Calu3 (cell line): ENCODE results near the gene CACNA1H. TPM values are rescaled to one million over a fixed set of nuclear protein-coding genes. Genes with fewer than 3 reads are reported as not detected.

Source experiments
- BruUV-seq: library from RNA; stranded (reverse); fragments of 400-500 nt; replicated peaks from 2 replicates; lab custom pipeline; 2021; lab: Mats Ljungman, UMichigan
- CTCF ChIA-PET: fragments of 300-600 bp; sonication (Branson Sonifier 250); formaldehyde crosslinking; loops from one replicate; lab custom pipeline; 2022; ENCODE audit warnings: antibody characterized with exemption; lab: Charles Lee
- DNase-seq: peaks from one replicate; pipeline ENCODE4 v3.0.0; 2022
- H3K27ac Mint-ChIP-seq: one replicate; pipeline ENCODE4 v1.8.0; 2022; ENCODE audit warnings: mixed read lengths; ENCODE audit not compliant: unreplicated experiment
- H3K27me3 Mint-ChIP-seq: one replicate; pipeline ENCODE4 v1.8.0; 2022; ENCODE audit warnings: mixed read lengths; ENCODE audit not compliant: unreplicated experiment
- H3K36me3 Mint-ChIP-seq: one replicate; pipeline ENCODE4 v1.8.0; 2022; ENCODE audit warnings: mild to moderate bottlenecking, moderate library complexity, mixed read lengths; ENCODE audit not compliant: insufficient read depth, unreplicated experiment
- H3K4me1 Mint-ChIP-seq: one replicate; pipeline ENCODE4 v1.8.0; 2022; ENCODE audit warnings: mild to moderate bottlenecking, low read depth, mixed read lengths; ENCODE audit not compliant: unreplicated experiment
- H3K4me3 Mint-ChIP-seq: one replicate; pipeline ENCODE4 v1.8.0; 2022; ENCODE audit warnings: mild to moderate bottlenecking, low read depth, moderate library complexity, mixed read lengths; ENCODE audit not compliant: unreplicated experiment
- H3K9me3 Mint-ChIP-seq: one replicate; pipeline ENCODE4 v1.8.0; 2022; ENCODE audit warnings: low read depth, mixed read lengths; ENCODE audit not compliant: unreplicated experiment
- CTCF ChIP-seq: fragments of 200-600 bp; IDR thresholded peaks from one replicate; pipeline ENCODE4 v1.8.0; 2022; ENCODE audit warnings: antibody characterized with exemption; ENCODE audit not compliant: unreplicated experiment
- intact Hi-C: fragments of 100-400 bp; cut with micrococcal nuclease; formaldehyde crosslinking; loops from one replicate; pipeline ENCODE4 v1.10.0; 2022; ENCODE audit not compliant: unreplicated experiment
- total RNA-seq: library from RNA; stranded (reverse); gene quantifications from 2 replicates; pipeline ENCODE4 v1.2.3, GENCODE V29; 2022

CACNA1H gene
- total RNA-seq, 1 experiment from 2014 or later: not detected

GRCh38 chr16:1172651-1173050 is 19.7 kb downstream of the CACNA1H start:
- TF ChIP-seq CTCF: no peak
- DNase-seq: no peak
- no TSS peak for BruUV-seq
- Mint-ChIP-seq H3K4me3 (no peak overlapping the region), H3K27me3 (peaks cover 87% of the 10 kb centered on the region), H3K36me3 (no peaks in the 10 kb centered on the region), H3K4me1 (peaks cover 8% of the 10 kb centered on the region), H3K27ac (no peak overlapping the region), H3K9me3 (no peaks in the 10 kb centered on the region)
- CTCF ChIA-PET: interaction anchor here (0.5 kb wide), 1 partner anchor 62 kb away, joined by 3 read pairs; no protein-coding TSS in a partner anchor
- intact Hi-C loops: no loop called here

- Mint-ChIP-seq H3K9me3 (no peaks in the 10 kb centered on the region), H3K27ac (no peak overlapping the region), H3K4me1 (peaks cover 8% of the 10 kb centered on the region), H3K4me3 (no peak overlapping the region), H3K36me3 (no peaks in the 10 kb centered on the region), H3K27me3 (peaks cover 88% of the 10 kb centered on the region)
- CTCF ChIA-PET: interaction anchor here (0.5 to 0.8 kb wide), 3 partner anchors 10 to 334 kb away, joined by 3 to 4 read pairs (median 3); no protein-coding TSS in a partner anchor
- TF ChIP-seq CTCF: no peak
- no peak for DNase-seq
- no TSS peak for BruUV-seq
- intact Hi-C loops: no loop called here
Observed at GRCh38 chr16:1173788-1174451, 21.0 kb downstream of the CACNA1H start.

GRCh38 chr16:1174477-1175357 is 21.8 kb downstream of the CACNA1H start:
- Mint-ChIP-seq H3K36me3 (no peaks in the 10 kb centered on the region), H3K27me3 (peaks cover 89% of the 10 kb centered on the region), H3K27ac (no peak overlapping the region), H3K4me1 (peaks cover 8% of the 10 kb centered on the region), H3K9me3 (no peaks in the 10 kb centered on the region), H3K4me3 (no peak overlapping the region)
- intact Hi-C loops: no loop called here
- no peak for TF ChIP-seq CTCF
- BruUV-seq: no TSS peak
- DNase-seq: peak; percentile 59
- CTCF ChIA-PET: interaction anchor here (0.7 to 0.8 kb wide), 3 partner anchors 11 to 40 kb away, joined by 3 to 4 read pairs (median 3); no protein-coding TSS in a partner anchor

GRCh38 chr16:1175566-1176279 is 22.8 kb downstream of the CACNA1H start:
- DNase-seq: no peak
- no peak for TF ChIP-seq CTCF
- no TSS peak for BruUV-seq
- CTCF ChIA-PET: no interaction called here
- Mint-ChIP-seq H3K36me3 (no peaks in the 10 kb centered on the region), H3K27ac (no peak overlapping the region), H3K4me1 (peaks cover 8% of the 10 kb centered on the region), H3K27me3 (peaks cover 89% of the 10 kb centered on the region), H3K4me3 (no peak overlapping the region), H3K9me3 (no peaks in the 10 kb centered on the region)
- intact Hi-C loops: no loop called here
